CD4-positive, alpha-beta T cell treated with Interleukin-21 for 1 hour (primary cell): ENCODE data around the gene TBC1D24.
A peak's percentile ranks its signal among the peaks of the same experiment; 100 is the strongest.

Source experiments
- DNase-seq: peaks from one replicate; pipeline ENCODE4 v3.0.0-alpha.2; 2020

TBC1D24 gene

GRCh38 chr16:2500430-2500917, 25.5 kb downstream of the TBC1D24 start:
- DNase-seq: no peak

GRCh38 chr16:2500918-2501750, 26.2 kb downstream of the TBC1D24 start:
- peak; percentile 81 for DNase-seq

GRCh38 chr16:2501946-2502895, 27.3 kb downstream of the TBC1D24 start:
- no peak for DNase-seq

GRCh38 chr16:2505695-2506094, 30.8 kb downstream of the TBC1D24 start:
- DNase-seq: no peak

- no peak for DNase-seq
Observed at GRCh38 chr16:2507052-2507659, 32.2 kb downstream of the TBC1D24 start.

GRCh38 chr16:2507665-2508064, 32.7 kb downstream of the TBC1D24 start:
- no peak for DNase-seq

- DNase-seq: no peak
Observed at GRCh38 chr16:2508722-2509400, 33.9 kb downstream of the TBC1D24 start.

GRCh38 chr16:2511128-2511800, 36.3 kb downstream of the TBC1D24 start:
- no peak for DNase-seq

GRCh38 chr16:2511996-2512734, 37.2 kb downstream of the TBC1D24 start:
- DNase-seq: no peak

- no peak for DNase-seq
Observed at GRCh38 chr16:2512735-2513404, 37.9 kb downstream of the TBC1D24 start.

- DNase-seq: peak; percentile 94
Observed at GRCh38 chr16:2513405-2514332, 38.7 kb downstream of the TBC1D24 start, which contains the start of gene ATP6V0C. ATP6V0C (plus strand) TSS chr16:2513952; CDS start chr16:2514104, 152 bp downstream.

GRCh38 chr16:2514333-2515179, 39.6 kb downstream of the TBC1D24 start:
- peak; percentile 60 for DNase-seq

GRCh38 chr16:2515180-2515851, 40.4 kb downstream of the TBC1D24 start:
- DNase-seq: no peak

- DNase-seq: no peak
Observed at GRCh38 chr16:2516391-2517240, 41.7 kb downstream of the TBC1D24 start.

GRCh38 chr16:2517954-2518605, 43.2 kb downstream of the TBC1D24 start:
- no peak for DNase-seq
